ENCODE data around the gene SS18.

SS18 gene

GRCh38 chr18:26008619-26009018 is 81.8 kb downstream of the SS18 start:
- DNase-seq (ENCODE audit: low read depth) = no peak
- TF ChIP-seq CTCF (conservative IDR thresholded peaks at IDR 0.05; ENCODE audit: control insufficient read depth, insufficient read depth, low read depth, low read length) = no peak
- no peak overlapping the region for H3K4me3 ChIP-seq (ENCODE audit: control insufficient read depth, low read depth, low read length)

DNA sequence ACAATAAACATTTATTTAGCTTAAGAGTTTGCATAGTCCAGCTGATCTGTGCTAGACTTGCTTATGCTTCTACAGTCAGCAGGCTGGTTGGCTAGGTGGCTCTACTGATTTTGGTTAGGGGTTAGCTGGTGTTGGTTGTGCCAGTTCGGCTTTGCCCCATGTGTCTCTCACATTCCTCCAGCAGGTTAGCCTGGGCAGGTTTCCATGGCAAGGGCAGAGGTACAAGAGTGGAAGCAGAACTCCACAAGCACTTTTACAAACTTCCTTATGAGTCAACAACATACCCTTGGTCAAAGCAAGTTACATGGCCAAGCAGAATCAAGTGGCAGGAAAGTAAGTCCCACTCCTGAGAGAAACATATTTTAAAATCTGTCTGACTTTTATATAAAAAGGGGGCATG is 82.3 kb downstream of the SS18 start:
- DNase-seq (ENCODE audit: low read depth) = no peak
- no peak overlapping the region for H3K4me3 ChIP-seq (ENCODE audit: control insufficient read depth, low read depth, low read length)
- no peak for TF ChIP-seq CTCF (conservative IDR thresholded peaks at IDR 0.05; ENCODE audit: control insufficient read depth, insufficient read depth, low read depth, low read length)

GRCh38 chr18:26005950-26006349 is 84.5 kb downstream of the SS18 start:
- no peak for DNase-seq (ENCODE audit: low read depth)
- TF ChIP-seq CTCF (conservative IDR thresholded peaks at IDR 0.05; ENCODE audit: control insufficient read depth, insufficient read depth, low read depth, low read length) = no peak
- no peak overlapping the region for H3K4me3 ChIP-seq (ENCODE audit: control insufficient read depth, low read depth, low read length)

GRCh38 chr18:26004832-26005231 is 85.6 kb downstream of the SS18 start:
- no peak for DNase-seq (ENCODE audit: low read depth)
- no peak overlapping the region for H3K4me3 ChIP-seq (ENCODE audit: control insufficient read depth, low read depth, low read length)
- no peak for TF ChIP-seq CTCF (conservative IDR thresholded peaks at IDR 0.05; ENCODE audit: control insufficient read depth, insufficient read depth, low read depth, low read length)

DNA sequence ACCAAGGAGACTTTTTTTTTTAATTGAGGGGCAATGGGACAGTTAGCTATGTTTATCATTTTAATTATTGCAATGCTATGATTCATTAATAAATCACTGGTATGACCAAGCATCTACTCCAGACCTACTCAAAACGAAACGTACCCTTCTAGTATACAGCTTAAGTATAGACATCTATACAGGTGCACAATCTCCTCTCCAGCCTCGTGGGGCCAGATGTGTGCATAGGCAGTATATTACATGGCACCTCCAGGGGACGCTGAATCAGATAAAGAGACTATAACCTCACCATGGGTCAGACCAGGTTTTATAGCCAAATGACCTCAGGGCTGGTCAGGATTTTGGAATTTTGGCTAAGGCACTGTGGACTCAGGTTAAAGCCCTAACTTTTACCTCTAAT is 86.6 kb downstream of the SS18 start:
- peak; percentile 25 for DNase-seq (ENCODE audit: low read depth)
- TF ChIP-seq CTCF (conservative IDR thresholded peaks at IDR 0.05; ENCODE audit: control insufficient read depth, insufficient read depth, low read depth, low read length) = no peak
- H3K4me3 ChIP-seq (ENCODE audit: control insufficient read depth, low read depth, low read length) = no peak overlapping the region

DNA sequence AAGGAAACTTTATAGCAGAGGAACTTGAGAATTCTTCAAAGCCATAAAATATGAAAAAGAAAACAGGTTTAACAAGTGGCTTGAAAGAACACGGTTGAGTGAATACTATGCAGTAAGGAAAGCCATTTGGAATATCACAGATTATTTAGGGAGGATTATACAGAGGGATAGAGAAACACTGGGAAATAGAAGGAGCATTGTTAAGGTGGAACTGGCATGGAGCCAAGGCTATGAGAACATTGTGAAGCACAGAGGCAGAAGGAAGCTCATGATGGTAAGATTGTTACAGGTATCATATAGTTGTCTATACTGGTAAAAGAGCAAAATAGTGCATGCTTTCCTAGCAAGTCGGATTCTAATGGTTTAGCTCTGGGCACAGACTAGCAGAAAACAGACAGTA is 87.1 kb downstream of the SS18 start:
- H3K4me3 ChIP-seq (ENCODE audit: control insufficient read depth, low read depth, low read length) = no peak overlapping the region
- TF ChIP-seq CTCF (conservative IDR thresholded peaks at IDR 0.05; ENCODE audit: control insufficient read depth, insufficient read depth, low read depth, low read length) = no peak
- no peak for DNase-seq (ENCODE audit: low read depth)

DNA sequence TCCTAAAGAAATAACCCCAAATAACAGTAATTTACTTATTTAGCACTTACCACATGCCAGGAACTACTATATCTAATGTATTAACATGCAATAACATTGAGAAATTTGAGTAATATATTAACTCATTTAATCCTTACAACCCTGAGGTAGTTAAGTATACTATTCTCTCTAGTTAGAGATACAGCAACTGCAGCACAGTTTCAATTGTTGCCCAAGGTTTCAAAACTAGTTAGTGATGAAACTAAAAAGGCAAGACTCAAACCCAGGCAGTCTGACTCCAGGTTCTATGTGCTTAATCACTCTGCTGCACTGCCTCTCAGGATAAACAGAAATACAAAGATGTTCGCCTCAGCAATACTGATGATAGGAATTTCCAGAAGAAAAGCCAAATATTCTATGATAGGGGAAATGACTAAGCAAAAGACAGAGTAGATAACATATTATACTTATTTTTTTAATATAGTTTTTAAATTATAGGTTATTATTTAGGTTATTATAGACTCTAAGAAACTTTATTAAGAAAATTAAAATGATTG is 88.0 kb downstream of the SS18 start:
- no peak for TF ChIP-seq CTCF (conservative IDR thresholded peaks at IDR 0.05; ENCODE audit: control insufficient read depth, insufficient read depth, low read depth, low read length)
- H3K4me3 ChIP-seq (ENCODE audit: control insufficient read depth, low read depth, low read length) = no peak overlapping the region
- DNase-seq (ENCODE audit: low read depth) = no peak
